Activated CD4-positive, alpha-beta T cell treated with anti-CD3 and anti-CD28 coated beads, Interleukin-2, amount 10 ng/mL, durations not matched to agents 24 days and 14 days (primary cell): ENCODE measurements around the gene FER. TPM values are rescaled to one million over a fixed set of nuclear protein-coding genes. Genes with fewer than 3 reads are reported as not detected.
"Not testable (repeated sequence)": the region's sequence is repeated elsewhere in the genome, so short reads cannot be mapped to it uniquely, and the experiment has no call there.

Experiments used
- DNase-seq: peaks from one replicate; pipeline ENCODE4 v3.0.0; 2022
- H3K27ac Mint-ChIP-seq: one replicate; pipeline ENCODE4 v1.8.0; 2022; ENCODE audit warnings: mild to moderate bottlenecking, mixed read lengths
- H3K27me3 Mint-ChIP-seq: one replicate; pipeline ENCODE4 v1.8.0; 2022; ENCODE audit warnings: mixed read lengths
- H3K36me3 Mint-ChIP-seq: one replicate; pipeline ENCODE4 v1.8.0; 2022; ENCODE audit warnings: low read depth, mild to moderate bottlenecking, mixed read lengths
- H3K4me1 Mint-ChIP-seq: one replicate; pipeline ENCODE4 v1.8.0; 2021; ENCODE audit warnings: mixed read lengths
- H3K4me3 Mint-ChIP-seq: one replicate; pipeline ENCODE4 v1.8.0; 2022; ENCODE audit warnings: mild to moderate bottlenecking, moderate library complexity, mixed read lengths
- H3K9me3 Mint-ChIP-seq: one replicate; pipeline ENCODE4 v1.8.0; 2021; ENCODE audit warnings: mixed read lengths
- intact Hi-C: fragments of 100-400 bp; cut with micrococcal nuclease; formaldehyde crosslinking; loops from one replicate; pipeline ENCODE4 v1.15.1; 2023
- total RNA-seq: library from RNA; stranded (reverse); gene quantifications from 2 replicates; pipeline ENCODE4 v1.2.3, GENCODE V29; 2022

The FER gene
- total RNA-seq, 1 donor from 2014 or later = 3.5 TPM

DNA sequence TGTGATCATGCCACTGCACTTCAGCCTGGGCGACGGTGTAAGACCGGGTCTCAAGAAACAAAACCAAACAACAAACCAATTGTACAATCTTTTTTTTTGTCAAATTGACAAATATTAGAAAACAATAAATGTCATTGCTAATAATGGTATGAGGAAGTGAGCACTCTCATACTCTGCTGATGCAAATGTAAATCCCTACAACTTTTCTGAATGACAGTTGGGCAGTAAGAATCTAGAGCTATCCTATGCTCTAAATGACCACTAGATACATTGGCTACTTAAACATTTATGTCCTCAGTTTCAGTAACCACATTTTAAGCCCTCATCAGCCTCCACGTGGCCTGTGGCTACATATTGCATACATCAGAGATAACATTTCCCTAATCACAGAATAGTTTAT, 256.2 kb downstream of the FER start:
- intact Hi-C loops = no loop called here
- Mint-ChIP-seq H3K4me3 (no peak overlapping the region), H3K9me3 (no peaks in the 10 kb centered on the region), H3K4me1 (no peaks in the 10 kb centered on the region), H3K27me3 (no peaks in the 10 kb centered on the region), H3K36me3 (no peaks in the 10 kb centered on the region), H3K27ac (no peak overlapping the region)
- DNase-seq = no peak

DNA sequence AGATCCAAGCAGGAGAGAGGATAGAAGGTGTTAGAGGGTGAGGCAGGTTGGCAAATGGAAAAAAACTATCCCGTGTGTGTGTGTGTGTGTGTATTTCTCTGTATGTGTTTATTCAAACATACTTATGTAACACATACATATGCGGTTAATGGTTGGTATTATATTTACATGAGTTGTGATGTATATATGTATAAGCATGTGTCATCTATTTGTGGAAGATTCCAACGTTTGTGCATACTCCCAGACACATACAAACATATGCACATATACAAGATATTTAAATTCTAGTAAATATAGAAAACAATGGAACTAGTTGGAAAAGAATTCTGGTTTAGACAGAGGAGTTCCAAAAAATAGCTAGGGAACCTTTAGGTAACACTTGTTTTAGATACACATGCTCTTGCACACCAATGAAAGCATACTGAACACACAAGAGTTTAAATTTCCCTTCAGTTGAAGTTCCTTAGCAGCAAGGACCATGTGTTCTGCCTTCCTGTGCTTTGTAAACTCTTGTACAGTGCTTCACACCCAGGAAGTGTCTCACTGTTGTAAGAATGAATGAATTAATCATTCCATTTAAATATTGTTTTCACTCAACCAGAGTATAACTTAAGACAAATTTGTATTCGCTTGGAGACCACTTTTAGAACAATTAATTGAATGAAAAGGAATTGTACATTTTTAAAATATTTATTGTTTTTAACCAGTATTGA, 257.8 kb downstream of the FER start:
- no peaks in the 10 kb centered on the region for H3K36me3 Mint-ChIP-seq
- H3K27me3 Mint-ChIP-seq = no peaks in the 10 kb centered on the region
- no peaks in the 10 kb centered on the region for H3K9me3 Mint-ChIP-seq
- H3K27ac Mint-ChIP-seq = no peak overlapping the region
- no peaks in the 10 kb centered on the region for H3K4me1 Mint-ChIP-seq
- intact Hi-C loops = no loop called here
- no peak overlapping the region for H3K4me3 Mint-ChIP-seq
- no peak for DNase-seq

DNA sequence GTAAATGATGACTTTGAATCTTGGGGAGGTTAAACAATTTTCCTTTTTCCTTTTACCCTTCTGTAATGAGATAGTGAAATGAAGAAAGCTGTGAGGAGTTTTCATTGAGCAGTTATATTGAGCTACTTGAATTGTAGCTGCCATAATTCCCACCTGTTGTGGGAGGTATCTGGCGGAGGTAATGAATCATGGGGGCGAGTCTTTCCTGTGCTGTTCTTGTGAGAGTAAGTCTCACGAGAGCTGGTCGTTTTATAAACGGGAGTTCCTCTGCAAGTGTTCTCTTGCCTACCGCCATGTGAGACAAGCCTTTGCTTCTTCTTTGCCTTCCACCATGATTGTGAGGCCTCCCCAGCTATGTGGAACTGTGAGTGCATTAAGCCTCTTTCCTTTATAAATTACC, 258.4 kb downstream of the FER start:
- no peaks in the 10 kb centered on the region for H3K4me1 Mint-ChIP-seq
- no peaks in the 10 kb centered on the region for H3K36me3 Mint-ChIP-seq
- intact Hi-C loops = no loop called here

DNA sequence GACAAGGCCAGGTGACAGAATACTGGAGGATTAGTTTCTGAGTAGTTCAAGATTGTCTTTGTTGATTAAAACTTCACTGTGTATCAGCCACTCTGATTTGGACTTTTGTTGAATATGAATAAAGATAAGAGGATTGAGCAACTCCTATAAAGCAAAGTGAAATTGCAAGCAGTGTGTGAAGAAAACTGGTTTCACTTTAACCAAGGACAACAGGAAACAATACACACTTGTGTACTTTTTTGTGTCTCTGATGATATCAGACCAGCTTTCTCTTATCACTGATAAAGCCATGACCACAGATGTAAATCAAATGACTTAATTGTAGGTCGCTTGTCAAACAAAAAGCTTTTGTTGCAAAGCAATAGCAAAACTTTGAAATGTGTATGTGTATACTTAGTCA, 268.6 kb downstream of the FER start:
- no peak for DNase-seq
- Mint-ChIP-seq H3K4me1 (no peaks in the 10 kb centered on the region), H3K9me3 (no peaks in the 10 kb centered on the region), H3K36me3 (no peaks in the 10 kb centered on the region), H3K4me3 (no peak overlapping the region), H3K27me3 (no peaks in the 10 kb centered on the region), H3K27ac (no peak overlapping the region)
- intact Hi-C loops = no loop called here

More for the DNA sequence above, 258.4 kb downstream of the FER start:
- no peaks in the 10 kb centered on the region for H3K27me3 Mint-ChIP-seq
- no peak overlapping the region for H3K4me3 Mint-ChIP-seq
- no peak overlapping the region for H3K27ac Mint-ChIP-seq
- no peaks in the 10 kb centered on the region for H3K9me3 Mint-ChIP-seq
- no peak for DNase-seq

DNA sequence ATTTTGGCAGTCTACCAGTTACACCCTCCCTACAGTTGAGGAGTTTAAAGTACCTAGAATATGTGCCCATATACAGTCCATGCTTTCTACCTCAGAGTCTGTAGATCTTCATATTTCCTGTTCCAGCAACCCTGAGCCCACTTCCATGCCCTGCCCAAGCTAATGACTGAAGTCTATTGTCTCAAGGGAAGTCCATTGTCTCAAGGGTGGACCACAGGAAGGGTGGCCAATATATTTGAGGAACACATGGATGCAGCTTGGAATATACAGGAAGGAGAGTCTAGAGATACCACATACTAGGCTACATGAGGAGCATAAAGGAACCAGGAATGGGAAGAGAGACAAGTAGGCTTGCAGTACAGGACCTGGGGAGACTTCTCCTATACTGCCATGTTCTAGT, 274.4 kb downstream of the FER start:
- H3K4me3 Mint-ChIP-seq = no peak overlapping the region
- no peaks in the 10 kb centered on the region for H3K4me1 Mint-ChIP-seq

GRCh38 chr5:109025729-109026128, 278.0 kb downstream of the FER start:
- H3K27me3 Mint-ChIP-seq, H3K4me3 Mint-ChIP-seq, intact Hi-C loops, H3K4me1 Mint-ChIP-seq, H3K9me3 Mint-ChIP-seq, H3K27ac Mint-ChIP-seq, DNase-seq, H3K36me3 Mint-ChIP-seq: not testable (repeated sequence)

More for the DNA sequence above, 274.4 kb downstream of the FER start:
- Mint-ChIP-seq H3K36me3 (no peaks in the 10 kb centered on the region), H3K27ac (no peak overlapping the region), H3K9me3 (peaks cover 3% of the 10 kb centered on the region), H3K27me3 (no peaks in the 10 kb centered on the region)
- DNase-seq = no peak
- intact Hi-C loops = no loop called here

DNA sequence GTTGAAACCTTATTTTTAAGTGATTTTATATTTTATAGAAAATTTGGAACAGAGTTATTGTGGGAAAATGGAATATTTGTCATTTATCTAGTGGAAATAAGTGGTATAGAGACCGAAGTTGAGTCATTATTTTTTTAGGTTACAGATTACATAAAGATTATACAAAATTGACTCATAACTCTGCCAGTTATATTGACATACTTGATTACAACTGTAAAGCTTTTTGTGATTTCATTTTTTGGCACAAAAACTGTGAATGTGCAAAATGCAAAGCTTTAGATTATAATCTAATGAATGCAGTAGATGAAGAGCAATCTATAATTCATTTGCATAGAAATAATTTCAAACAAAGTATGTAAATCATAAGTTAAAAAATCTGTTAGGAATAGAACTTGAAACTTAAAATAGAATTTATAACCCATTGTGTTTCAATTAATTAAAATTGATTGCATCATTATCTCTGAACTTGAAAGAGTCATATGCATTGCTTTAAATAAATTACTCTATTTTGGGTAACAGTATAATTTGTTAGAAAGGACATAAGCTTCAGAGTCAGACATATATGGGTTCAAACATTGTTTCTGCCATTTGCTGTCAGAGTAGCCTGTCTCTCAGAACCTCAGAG, 280.4 kb downstream of the FER start:
- H3K27ac Mint-ChIP-seq = no peak overlapping the region
- DNase-seq = no peak
- intact Hi-C loops = no loop called here
- peaks cover 3% of the 10 kb centered on the region for H3K9me3 Mint-ChIP-seq
- H3K36me3 Mint-ChIP-seq = no peaks in the 10 kb centered on the region
- H3K4me1 Mint-ChIP-seq = no peaks in the 10 kb centered on the region
- H3K27me3 Mint-ChIP-seq = no peaks in the 10 kb centered on the region
- no peak overlapping the region for H3K4me3 Mint-ChIP-seq

- H3K36me3 Mint-ChIP-seq = no peaks in the 10 kb centered on the region
- intact Hi-C loops = no loop called here
- H3K4me1 Mint-ChIP-seq = no peaks in the 10 kb centered on the region
- H3K27ac Mint-ChIP-seq = no peak overlapping the region
- H3K27me3 Mint-ChIP-seq = no peaks in the 10 kb centered on the region
- peaks cover 3% of the 10 kb centered on the region for H3K9me3 Mint-ChIP-seq
- H3K4me3 Mint-ChIP-seq = no peak overlapping the region
- no peak for DNase-seq
Observed at GRCh38 chr5:109028608-109029299, 281.1 kb downstream of the FER start.

- Mint-ChIP-seq H3K9me3 (no peaks in the 10 kb centered on the region), H3K27me3 (no peaks in the 10 kb centered on the region), H3K27ac (no peak overlapping the region), H3K4me3 (no peak overlapping the region), H3K36me3 (no peaks in the 10 kb centered on the region), H3K4me1 (no peaks in the 10 kb centered on the region)
- no peak for DNase-seq
- intact Hi-C loops = no loop called here
Observed at GRCh38 chr5:109029847-109030246, 282.1 kb downstream of the FER start.

DNA sequence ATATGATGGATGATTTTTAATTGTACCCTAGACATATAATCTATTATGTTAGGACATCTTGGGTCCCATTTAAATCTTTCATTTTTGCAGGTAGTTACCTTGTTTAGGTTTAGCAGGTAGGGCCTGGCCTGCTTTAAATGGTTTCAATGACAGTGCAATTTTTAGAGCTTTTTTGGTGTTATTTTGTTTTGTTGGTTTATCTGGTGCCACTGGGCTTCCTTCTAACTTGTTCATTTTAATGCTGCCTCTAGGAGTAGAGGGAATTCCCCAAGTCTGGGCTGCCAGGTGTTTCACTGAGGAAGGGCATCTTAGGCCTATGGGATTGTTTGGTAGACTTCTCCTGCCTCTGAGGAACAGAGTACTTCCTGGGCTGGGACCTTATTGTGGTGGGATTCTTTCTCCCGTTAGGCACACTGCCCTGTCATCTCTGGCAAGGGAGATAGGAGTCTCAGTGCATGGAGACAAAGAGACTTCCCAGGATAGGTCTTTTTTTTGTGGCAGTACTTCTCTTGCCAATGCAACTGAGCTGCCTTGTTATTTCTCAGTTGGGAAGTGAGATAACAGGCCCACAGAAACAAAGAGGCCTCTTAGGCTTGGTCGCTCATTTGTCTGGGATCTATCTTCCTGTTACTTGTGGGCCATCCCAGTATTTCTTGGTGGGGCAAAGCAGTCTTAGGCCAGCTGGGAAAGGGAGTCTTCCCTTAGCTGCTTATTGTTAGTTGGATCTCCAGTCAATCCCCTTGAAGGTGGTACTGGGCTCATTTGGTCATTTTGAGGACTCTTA, 282.9 kb downstream of the FER start:
- H3K27me3 Mint-ChIP-seq = no peaks in the 10 kb centered on the region
- DNase-seq = no peak
- H3K36me3 Mint-ChIP-seq = no peaks in the 10 kb centered on the region
- intact Hi-C loops = no loop called here
- H3K4me3 Mint-ChIP-seq = no peak overlapping the region
- no peak overlapping the region for H3K27ac Mint-ChIP-seq
- H3K4me1 Mint-ChIP-seq = no peaks in the 10 kb centered on the region
- H3K9me3 Mint-ChIP-seq = no peaks in the 10 kb centered on the region

DNA sequence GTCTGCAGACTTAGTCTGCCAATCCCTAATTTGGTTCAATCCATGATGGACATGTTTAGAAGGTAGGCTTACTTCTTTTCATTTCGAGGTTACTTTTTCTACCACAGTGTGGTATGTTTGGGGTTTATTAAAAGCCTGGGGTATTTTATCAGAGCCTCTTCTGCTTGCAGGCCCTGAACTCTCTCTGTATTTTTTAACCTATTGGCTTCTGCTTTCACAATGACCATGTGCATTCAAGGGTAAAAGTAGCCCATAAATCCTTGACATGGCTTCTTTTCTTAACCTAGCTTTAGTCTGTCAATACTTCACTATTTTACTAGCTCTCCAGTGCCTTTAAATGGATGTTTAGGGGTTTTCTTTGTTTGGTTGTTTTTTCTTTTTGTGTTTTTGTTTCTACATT, 286.6 kb downstream of the FER start:
- Mint-ChIP-seq H3K4me1 (no peaks in the 10 kb centered on the region), H3K27ac (no peak overlapping the region), H3K9me3 (no peaks in the 10 kb centered on the region), H3K27me3 (no peaks in the 10 kb centered on the region), H3K4me3 (no peak overlapping the region), H3K36me3 (no peaks in the 10 kb centered on the region)
- intact Hi-C loops = no loop called here
- DNase-seq = no peak

- Mint-ChIP-seq H3K4me1 (no peaks in the 10 kb centered on the region), H3K9me3 (no peaks in the 10 kb centered on the region), H3K36me3 (no peaks in the 10 kb centered on the region), H3K27me3 (no peaks in the 10 kb centered on the region), H3K4me3 (no peak overlapping the region), H3K27ac (no peak overlapping the region)
- intact Hi-C loops = no loop called here
- no peak for DNase-seq
Observed at GRCh38 chr5:109035436-109035835, 287.7 kb downstream of the FER start.

- Mint-ChIP-seq H3K27me3 (no peaks in the 10 kb centered on the region), H3K27ac (no peak overlapping the region), H3K36me3 (no peaks in the 10 kb centered on the region), H3K9me3 (no peaks in the 10 kb centered on the region), H3K4me3 (no peak overlapping the region), H3K4me1 (no peaks in the 10 kb centered on the region)
- intact Hi-C loops = no loop called here
- DNase-seq = no peak
Observed at GRCh38 chr5:109038209-109038840, 290.6 kb downstream of the FER start.
